Measurements from ENCODE around the gene SYT1. TPM values are rescaled to one million over a fixed set of nuclear protein-coding genes. Genes with fewer than 3 reads are reported as not detected.

The SYT1 gene
- total RNA-seq, 1 donor from 2014 or later, result 33.2 TPM

DNA sequence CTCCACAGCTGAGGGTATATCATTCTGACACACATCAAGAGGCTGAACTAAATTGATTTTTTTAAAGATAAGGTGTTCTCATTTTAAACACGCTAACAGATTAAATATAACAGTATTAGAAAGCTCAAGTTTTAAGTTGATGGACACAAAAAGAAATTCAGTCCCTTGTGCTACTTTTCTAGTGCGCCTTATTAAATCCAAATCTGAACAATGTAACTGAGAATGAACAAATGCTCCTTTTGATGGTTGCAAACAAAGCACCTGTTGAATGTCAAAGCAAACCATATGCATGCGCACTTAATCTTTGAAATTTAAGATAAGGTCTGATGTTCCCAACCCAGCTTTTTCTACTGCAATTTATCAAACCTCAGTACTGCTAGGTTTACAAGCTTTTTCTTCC, 424.3 kb downstream of the SYT1 start:
- Mint-ChIP-seq H3K27ac (ENCODE audit: unreplicated experiment) (no peak overlapping the region), H3K36me3 (ENCODE audit: low read depth, unreplicated experiment) (no peaks in the 10 kb centered on the region), H3K4me1 (ENCODE audit: low read depth, unreplicated experiment) (no peaks in the 10 kb centered on the region), H3K4me3 (ENCODE audit: unreplicated experiment) (no peak overlapping the region), H3K9me3 (ENCODE audit: unreplicated experiment) (no peaks in the 10 kb centered on the region), H3K27me3 (ENCODE audit: low read depth, unreplicated experiment) (no peaks in the 10 kb centered on the region)
- no peaks in the 10 kb centered on the region for H3K79me2 ChIP-seq (ENCODE audit: insufficient read depth, low read length)
- H3K36me3 ChIP-seq (ENCODE audit: insufficient read depth, low read length), result no peaks in the 10 kb centered on the region
- no peak overlapping the region for H2AFZ ChIP-seq (ENCODE audit: low read depth, low read length)
- no peak overlapping the region for H3K9ac ChIP-seq (ENCODE audit: low read length)
- H4K20me1 ChIP-seq (ENCODE audit: insufficient read depth, low read length), result no peaks in the 10 kb centered on the region
- H3K27me3 ChIP-seq (ENCODE audit: insufficient read depth, low read length), result no peaks in the 10 kb centered on the region
- no peak for TF ChIP-seq EZH2 (IDR thresholded peaks at IDR 0.05; ENCODE audit: insufficient read depth, low read length)
- TF ChIP-seq, protein P1, sequence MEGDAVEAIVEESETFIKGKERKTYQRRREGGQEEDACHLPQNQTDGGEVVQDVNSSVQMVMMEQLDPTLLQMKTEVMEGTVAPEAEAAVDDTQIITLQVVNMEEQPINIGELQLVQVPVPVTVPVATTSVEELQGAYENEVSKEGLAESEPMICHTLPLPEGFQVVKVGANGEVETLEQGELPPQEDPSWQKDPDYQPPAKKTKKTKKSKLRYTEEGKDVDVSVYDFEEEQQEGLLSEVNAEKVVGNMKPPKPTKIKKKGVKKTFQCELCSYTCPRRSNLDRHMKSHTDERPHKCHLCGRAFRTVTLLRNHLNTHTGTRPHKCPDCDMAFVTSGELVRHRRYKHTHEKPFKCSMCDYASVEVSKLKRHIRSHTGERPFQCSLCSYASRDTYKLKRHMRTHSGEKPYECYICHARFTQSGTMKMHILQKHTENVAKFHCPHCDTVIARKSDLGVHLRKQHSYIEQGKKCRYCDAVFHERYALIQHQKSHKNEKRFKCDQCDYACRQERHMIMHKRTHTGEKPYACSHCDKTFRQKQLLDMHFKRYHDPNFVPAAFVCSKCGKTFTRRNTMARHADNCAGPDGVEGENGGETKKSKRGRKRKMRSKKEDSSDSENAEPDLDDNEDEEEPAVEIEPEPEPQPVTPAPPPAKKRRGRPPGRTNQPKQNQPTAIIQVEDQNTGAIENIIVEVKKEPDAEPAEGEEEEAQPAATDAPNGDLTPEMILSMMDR (IDR thresholded peaks at IDR 0.05; ENCODE audit: insufficient read depth, low read depth, low read length), result no peak
- DNase-seq (ENCODE audit: low read depth) (no peak), FAIRE-seq (no peak)
- no peak overlapping the region for H3K4me3 ChIP-seq (ENCODE audit: insufficient read depth, low read depth, low read length)
- H3K4me1 ChIP-seq (ENCODE audit: insufficient read depth, low read length), result no peaks in the 10 kb centered on the region
- no peak overlapping the region for H3K27ac ChIP-seq (ENCODE audit: low read depth, low read length)
- H3K4me2 ChIP-seq (ENCODE audit: low read length), result no peak overlapping the region
- no peaks in the 10 kb centered on the region for H3K9me3 ChIP-seq (ENCODE audit: insufficient read depth, low read depth, low read length)

DNA sequence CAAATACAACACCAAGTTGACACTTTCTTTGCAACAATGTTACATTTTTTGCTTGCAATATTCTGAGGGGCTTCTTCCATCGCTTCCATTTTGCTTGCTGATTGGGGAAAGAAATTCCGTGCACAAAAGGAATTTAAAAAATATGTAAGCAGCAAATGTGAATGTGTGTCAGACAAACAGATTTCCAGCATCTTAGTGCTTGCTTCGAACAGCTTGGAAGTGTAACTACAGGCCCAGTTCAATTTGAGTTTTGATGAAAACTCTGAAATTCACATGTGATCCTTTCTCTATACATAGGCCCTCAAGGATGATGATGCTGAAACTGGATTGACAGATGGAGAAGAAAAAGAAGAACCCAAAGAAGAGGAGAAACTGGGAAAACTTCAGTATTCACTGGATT, 427.1 kb downstream of the SYT1 start:
- Mint-ChIP-seq H3K4me3 (ENCODE audit: unreplicated experiment) (no peak overlapping the region), H3K27me3 (ENCODE audit: low read depth, unreplicated experiment) (no peaks in the 10 kb centered on the region), H3K4me1 (ENCODE audit: low read depth, unreplicated experiment) (no peaks in the 10 kb centered on the region), H3K9me3 (ENCODE audit: unreplicated experiment) (no peaks in the 10 kb centered on the region), H3K36me3 (ENCODE audit: low read depth, unreplicated experiment) (peaks cover 4% of the 10 kb centered on the region), H3K27ac (ENCODE audit: unreplicated experiment) (no peak overlapping the region)
- no peaks in the 10 kb centered on the region for H4K20me1 ChIP-seq (ENCODE audit: insufficient read depth, low read length)
- no peaks in the 10 kb centered on the region for H3K4me1 ChIP-seq (ENCODE audit: insufficient read depth, low read length)
- H3K79me2 ChIP-seq (ENCODE audit: insufficient read depth, low read length), result no peaks in the 10 kb centered on the region
- no peak for TF ChIP-seq EZH2 (IDR thresholded peaks at IDR 0.05; ENCODE audit: insufficient read depth, low read length)
- no peak overlapping the region for H3K27ac ChIP-seq (ENCODE audit: low read depth, low read length)
- FAIRE-seq (no peak), DNase-seq (ENCODE audit: low read depth) (no peak)
- H3K4me2 ChIP-seq (ENCODE audit: low read length), result no peak overlapping the region
- H3K27me3 ChIP-seq (ENCODE audit: insufficient read depth, low read length), result no peaks in the 10 kb centered on the region
- H3K4me3 ChIP-seq (ENCODE audit: insufficient read depth, low read depth, low read length), result no peak overlapping the region
- peaks cover 5% of the 10 kb centered on the region for H3K36me3 ChIP-seq (ENCODE audit: insufficient read depth, low read length)
- H3K9ac ChIP-seq (ENCODE audit: low read length), result no peak overlapping the region
- no peak overlapping the region for H2AFZ ChIP-seq (ENCODE audit: low read depth, low read length)
- H3K9me3 ChIP-seq (ENCODE audit: insufficient read depth, low read depth, low read length), result no peaks in the 10 kb centered on the region

DNA sequence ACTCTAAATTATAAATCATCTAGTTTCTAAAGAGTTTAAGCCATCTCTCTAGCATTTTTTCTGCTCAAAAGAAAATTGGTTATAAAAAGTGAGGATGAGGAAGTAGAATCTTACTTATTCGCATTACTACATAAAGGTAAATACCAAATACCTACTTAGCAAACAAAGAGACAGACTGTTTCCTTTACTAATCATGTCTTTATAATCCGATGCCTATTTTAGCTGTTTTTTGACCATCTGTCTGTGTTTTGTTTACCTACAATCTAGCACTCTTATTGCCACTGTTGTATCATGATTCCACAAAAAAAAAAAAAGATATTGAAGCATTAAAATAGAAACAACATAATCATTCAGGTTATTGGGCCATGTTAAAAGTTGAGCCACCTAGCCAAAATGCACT, 430.0 kb downstream of the SYT1 start:
- Histone ChIP-seq H3K27ac (ENCODE audit: low read depth, low read length) (no peak overlapping the region), H4K20me1 (ENCODE audit: insufficient read depth, low read length) (no peaks in the 10 kb centered on the region), H3K4me2 (ENCODE audit: low read length) (no peak overlapping the region), H2AFZ (ENCODE audit: low read depth, low read length) (no peak overlapping the region), H3K4me1 (ENCODE audit: insufficient read depth, low read length) (no peaks in the 10 kb centered on the region), H3K27me3 (ENCODE audit: insufficient read depth, low read length) (no peaks in the 10 kb centered on the region), H3K4me3 (ENCODE audit: insufficient read depth, low read depth, low read length) (no peak overlapping the region), H3K79me2 (ENCODE audit: insufficient read depth, low read length) (no peaks in the 10 kb centered on the region), H3K9ac (ENCODE audit: low read length) (no peak overlapping the region), H3K9me3 (ENCODE audit: insufficient read depth, low read depth, low read length) (no peaks in the 10 kb centered on the region), H3K36me3 (ENCODE audit: insufficient read depth, low read length) (peaks cover 5% of the 10 kb centered on the region)
- FAIRE-seq (no peak), DNase-seq (ENCODE audit: low read depth) (no peak)
- Mint-ChIP-seq H3K27ac (ENCODE audit: unreplicated experiment) (no peak overlapping the region), H3K27me3 (ENCODE audit: low read depth, unreplicated experiment) (no peaks in the 10 kb centered on the region), H3K36me3 (ENCODE audit: low read depth, unreplicated experiment) (peaks cover 7% of the 10 kb centered on the region), H3K4me1 (ENCODE audit: low read depth, unreplicated experiment) (no peaks in the 10 kb centered on the region), H3K9me3 (ENCODE audit: unreplicated experiment) (no peaks in the 10 kb centered on the region), H3K4me3 (ENCODE audit: unreplicated experiment) (no peak overlapping the region)
- TF ChIP-seq EZH2 (IDR thresholded peaks at IDR 0.05; ENCODE audit: insufficient read depth, low read length), result no peak
- TF ChIP-seq, protein P1 (IDR thresholded peaks at IDR 0.05; ENCODE audit: insufficient read depth, low read depth, low read length), result no peak

All from astrocyte (in vitro differentiated cells and primary cell).